ENCODE data around the gene ANXA2R. TPM values are rescaled to one million over a fixed set of nuclear protein-coding genes. Genes with fewer than 3 reads are reported as not detected.

The ANXA2R gene
- total RNA-seq, 2 donors from 2014 or later: 0.63 TPM; not detected in 1

- no peak for TF ChIP-seq CTCF (IDR thresholded peaks at IDR 0.05)
- DNase-seq (ENCODE audit: low spot score): no peak
- Histone ChIP-seq H3K9me3 (no peaks in the 10 kb centered on the region), H3K4me1 (no peaks in the 10 kb centered on the region), H3K4me3 (peak overlapping the region in 1 of 2 donors; percentile 42), H3K27me3 (peaks cover 12 to 26% of the 10 kb centered on the region in 2 donors), H3K36me3 (no peaks in the 10 kb centered on the region), H3K27ac (peak overlapping the region in 1 of 2 donors; percentile 36)
Observed at GRCh38 chr5:43000111-43000840, 39.8 kb downstream of the ANXA2R start.

DNA sequence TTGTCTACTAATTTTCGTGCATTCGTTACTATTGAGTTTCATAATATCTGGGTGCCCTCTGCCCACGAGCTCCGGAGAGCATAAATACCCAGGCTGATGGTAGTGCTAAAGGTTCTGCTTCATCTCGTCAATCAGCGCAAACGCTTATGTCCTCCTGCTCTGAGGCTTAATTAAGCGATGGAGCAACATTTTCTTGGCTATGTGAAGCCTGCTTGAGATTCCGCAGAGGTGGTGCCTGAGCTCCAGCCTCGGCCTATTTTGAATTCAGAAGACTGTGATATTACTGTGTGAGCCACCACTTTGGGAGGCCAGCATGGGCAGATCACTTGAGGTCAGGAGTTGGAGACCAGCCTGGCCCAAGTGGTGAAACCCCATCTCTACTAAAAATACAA, 44.8 kb downstream of the ANXA2R start:
- no peak for TF ChIP-seq CTCF (IDR thresholded peaks at IDR 0.05)
- peak overlapping the region; percentile 32 to 63 for H3K4me3 ChIP-seq
- no peaks in the 10 kb centered on the region for H3K9me3 ChIP-seq
- H3K27ac ChIP-seq: peak overlapping the region; percentile 92 to 94
- DNase-seq (ENCODE audit: low spot score): no peak
- no peaks in the 10 kb centered on the region for H3K36me3 ChIP-seq
- H3K27me3 ChIP-seq: peaks cover 14 to 39% of the 10 kb centered on the region in 2 donors
- peaks cover 0 to 25% of the 10 kb centered on the region in 2 donors for H3K4me1 ChIP-seq

- H3K4me1 ChIP-seq: peaks cover 0 to 29% of the 10 kb centered on the region in 2 donors
- H3K4me3 ChIP-seq: peak overlapping the region; percentile 32 to 63
- TF ChIP-seq CTCF (IDR thresholded peaks at IDR 0.05): peak; percentile 63 to 89
Observed at GRCh38 chr5:42994555-42995359, 45.4 kb downstream of the ANXA2R start.

DNA sequence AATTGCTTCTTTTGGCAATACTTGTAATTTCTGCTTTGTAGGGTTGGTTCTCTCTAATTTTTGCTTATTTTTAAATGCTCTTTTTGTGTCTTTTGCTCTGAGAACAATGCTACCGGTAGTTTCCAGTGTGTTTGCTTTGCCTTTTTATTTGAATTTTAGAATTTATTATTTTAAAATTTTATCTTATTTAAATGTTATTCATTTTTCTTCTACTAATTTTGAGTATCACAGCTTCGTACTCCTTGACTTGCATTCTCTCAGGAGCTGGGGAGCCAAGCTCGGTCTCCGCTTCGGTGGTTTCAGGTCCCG, 45.9 kb downstream of the ANXA2R start:
- Histone ChIP-seq H3K27me3 (peaks cover 5 to 38% of the 10 kb centered on the region in 2 donors), H3K4me3 (peak overlapping the region; percentile 32 to 63), H3K36me3 (no peaks in the 10 kb centered on the region), H3K4me1 (peaks cover 0 to 29% of the 10 kb centered on the region in 2 donors), H3K27ac (peak overlapping the region; percentile 92 to 94), H3K9me3 (no peaks in the 10 kb centered on the region)
- no peak for DNase-seq (ENCODE audit: low spot score)
- no peak for TF ChIP-seq CTCF (IDR thresholded peaks at IDR 0.05)

More at GRCh38 chr5:42994555-42995359, 45.4 kb downstream of the ANXA2R start:
- peaks cover 8 to 39% of the 10 kb centered on the region in 2 donors for H3K27me3 ChIP-seq
- H3K36me3 ChIP-seq: no peaks in the 10 kb centered on the region
- H3K9me3 ChIP-seq: no peaks in the 10 kb centered on the region
- peak overlapping the region; percentile 92 to 94 for H3K27ac ChIP-seq
- peak; percentile 89 for DNase-seq (ENCODE audit: low spot score)

DNA sequence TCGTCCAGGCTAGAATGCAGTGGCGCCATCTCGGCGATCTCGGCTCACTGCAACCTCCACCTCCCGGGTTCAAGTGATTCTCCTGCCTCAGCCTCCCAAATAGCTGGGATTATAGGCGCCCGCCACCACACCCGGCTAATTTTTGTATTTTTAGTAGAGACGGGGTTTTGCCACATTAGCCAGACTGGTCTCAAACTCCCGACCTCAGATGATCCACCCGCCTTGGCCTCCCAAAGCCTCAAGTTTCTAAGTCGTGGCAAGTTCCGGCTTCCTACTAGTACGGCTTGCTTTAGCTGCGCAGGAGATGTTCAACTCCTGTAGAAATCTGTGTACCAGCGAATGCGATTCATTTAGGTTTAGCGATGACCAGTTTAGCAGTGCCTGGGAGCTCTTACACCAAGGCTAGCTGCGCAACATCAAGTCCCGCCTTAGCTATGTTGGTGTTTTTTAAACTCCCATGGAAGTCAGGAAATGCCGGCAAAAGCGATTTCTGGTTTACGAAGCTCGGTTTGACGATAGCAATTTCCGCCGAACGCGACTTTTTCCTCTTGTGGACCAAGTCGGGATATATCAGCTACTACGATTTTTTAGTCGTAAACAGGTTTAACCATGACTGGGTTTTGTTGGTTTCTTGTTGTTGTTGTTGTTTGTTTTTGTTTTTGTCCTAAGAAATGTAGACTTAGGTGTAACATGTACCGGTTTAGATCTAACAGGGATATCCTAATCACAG, 46.4 kb downstream of the ANXA2R start:
- peak overlapping the region; percentile 92 to 94 for H3K27ac ChIP-seq
- H3K36me3 ChIP-seq: no peaks in the 10 kb centered on the region
- H3K9me3 ChIP-seq: no peaks in the 10 kb centered on the region
- peaks cover 0 to 29% of the 10 kb centered on the region in 2 donors for H3K4me1 ChIP-seq
- peak overlapping the region; percentile 32 to 63 for H3K4me3 ChIP-seq
- TF ChIP-seq CTCF (IDR thresholded peaks at IDR 0.05): no peak
- no peak for DNase-seq (ENCODE audit: low spot score)
- peaks cover 5 to 33% of the 10 kb centered on the region in 2 donors for H3K27me3 ChIP-seq
